ENCODE results near the gene ACOT11. TPM values are rescaled to one million over a fixed set of nuclear protein-coding genes. Genes with fewer than 3 reads are reported as not detected.
A peak's percentile ranks its signal among the peaks of the same experiment; 100 is the strongest.

ACOT11 gene
- total RNA-seq, 1 donor from 2014 or later, result 0.51 TPM

- Mint-ChIP-seq H3K36me3 (no peaks in the 10 kb centered on the region), H3K4me3 (peak overlapping the region; percentile 19), H3K27ac (peak overlapping the region; percentile 91), H3K9me3 (no peaks in the 10 kb centered on the region), H3K27me3 (ENCODE audit: insufficient read depth, low read depth) (peaks cover 2% of the 10 kb centered on the region), H3K4me1 (peaks cover 54% of the 10 kb centered on the region)
- Histone ChIP-seq H3K9ac (no peak overlapping the region), H3K4me2 (no peak overlapping the region), H3K4me3 (no peak overlapping the region), H3K4me1 (peaks cover 24% of the 10 kb centered on the region), H3K27me3 (no peaks in the 10 kb centered on the region), H3K79me2 (ENCODE audit: low read depth) (no peaks in the 10 kb centered on the region), H3K9me3 (ENCODE audit: low read depth) (no peaks in the 10 kb centered on the region), H4K20me1 (ENCODE audit: low read depth) (no peaks in the 10 kb centered on the region), H2AFZ (replicated peaks) (no peak overlapping the region), H3K36me3 (no peaks in the 10 kb centered on the region), H3K27ac (no peak overlapping the region), H3F3A (ENCODE audit: low read depth) (peaks cover 14% of the 10 kb centered on the region)
- DNase-seq (ENCODE audit: low spot score), result no peak
- no peak for TF ChIP-seq EZH2 (IDR thresholded peaks at IDR 0.05)
- TF ChIP-seq EZH2phosphoT487 (IDR thresholded peaks at IDR 0.05), result no peak
- TF ChIP-seq, protein P1, sequence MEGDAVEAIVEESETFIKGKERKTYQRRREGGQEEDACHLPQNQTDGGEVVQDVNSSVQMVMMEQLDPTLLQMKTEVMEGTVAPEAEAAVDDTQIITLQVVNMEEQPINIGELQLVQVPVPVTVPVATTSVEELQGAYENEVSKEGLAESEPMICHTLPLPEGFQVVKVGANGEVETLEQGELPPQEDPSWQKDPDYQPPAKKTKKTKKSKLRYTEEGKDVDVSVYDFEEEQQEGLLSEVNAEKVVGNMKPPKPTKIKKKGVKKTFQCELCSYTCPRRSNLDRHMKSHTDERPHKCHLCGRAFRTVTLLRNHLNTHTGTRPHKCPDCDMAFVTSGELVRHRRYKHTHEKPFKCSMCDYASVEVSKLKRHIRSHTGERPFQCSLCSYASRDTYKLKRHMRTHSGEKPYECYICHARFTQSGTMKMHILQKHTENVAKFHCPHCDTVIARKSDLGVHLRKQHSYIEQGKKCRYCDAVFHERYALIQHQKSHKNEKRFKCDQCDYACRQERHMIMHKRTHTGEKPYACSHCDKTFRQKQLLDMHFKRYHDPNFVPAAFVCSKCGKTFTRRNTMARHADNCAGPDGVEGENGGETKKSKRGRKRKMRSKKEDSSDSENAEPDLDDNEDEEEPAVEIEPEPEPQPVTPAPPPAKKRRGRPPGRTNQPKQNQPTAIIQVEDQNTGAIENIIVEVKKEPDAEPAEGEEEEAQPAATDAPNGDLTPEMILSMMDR (IDR thresholded peaks at IDR 0.05), result no peak
Measured at GRCh38 chr1:54572542-54572850, 24.5 kb downstream of the ACOT11 start.

GRCh38 chr1:54574158-54574778, 26.2 kb downstream of the ACOT11 start:
- no peak overlapping the region for H3K4me2 ChIP-seq
- peaks cover 28% of the 10 kb centered on the region for H3K4me1 ChIP-seq

DNA sequence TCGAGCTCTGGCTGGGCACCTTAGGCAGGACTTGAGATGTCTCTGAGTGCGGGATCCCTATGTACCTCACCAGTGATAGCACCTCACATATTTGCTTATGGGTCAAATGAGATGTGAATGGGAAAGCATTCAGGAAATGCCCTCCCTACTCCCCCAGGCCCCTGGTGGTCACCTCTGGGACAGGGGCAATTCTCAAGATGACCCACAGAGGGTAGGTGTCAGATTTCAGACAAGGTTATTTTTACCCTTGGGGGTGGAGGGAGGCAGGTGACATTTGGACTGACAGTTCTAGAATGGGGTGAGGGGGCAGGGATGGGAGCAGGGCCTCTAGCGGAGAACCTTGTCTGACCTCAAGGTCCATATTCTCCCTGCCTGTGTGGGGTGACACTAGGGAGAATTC, 27.1 kb downstream of the ACOT11 start:
- H3K4me1 Mint-ChIP-seq, result peaks cover 43% of the 10 kb centered on the region
- H3K4me1 ChIP-seq, result peaks cover 32% of the 10 kb centered on the region
- H3K27ac Mint-ChIP-seq, result no peak overlapping the region
- H3K36me3 ChIP-seq, result no peaks in the 10 kb centered on the region
- H3K9ac ChIP-seq, result no peak overlapping the region
- no peak overlapping the region for H3K4me2 ChIP-seq
- H3K4me3 Mint-ChIP-seq, result no peak overlapping the region
- no peak overlapping the region for H2AFZ ChIP-seq (replicated peaks)
- peaks cover 20% of the 10 kb centered on the region for H3F3A ChIP-seq (ENCODE audit: low read depth)
- H3K79me2 ChIP-seq (ENCODE audit: low read depth), result no peaks in the 10 kb centered on the region
- DNase-seq (ENCODE audit: low spot score), result no peak
- no peak overlapping the region for H3K4me3 ChIP-seq
- no peaks in the 10 kb centered on the region for H3K9me3 Mint-ChIP-seq
- H3K27ac ChIP-seq, result no peak overlapping the region
- H3K36me3 Mint-ChIP-seq, result no peaks in the 10 kb centered on the region
- no peaks in the 10 kb centered on the region for H4K20me1 ChIP-seq (ENCODE audit: low read depth)
- TF ChIP-seq EZH2phosphoT487 (IDR thresholded peaks at IDR 0.05), result no peak
- TF ChIP-seq, protein P1 (IDR thresholded peaks at IDR 0.05), result peak; percentile 29
- peaks cover 2% of the 10 kb centered on the region for H3K27me3 Mint-ChIP-seq (ENCODE audit: insufficient read depth, low read depth)
- H3K27me3 ChIP-seq, result no peaks in the 10 kb centered on the region
- no peaks in the 10 kb centered on the region for H3K9me3 ChIP-seq (ENCODE audit: low read depth)

More at GRCh38 chr1:54574158-54574778, 26.2 kb downstream of the ACOT11 start:
- Histone ChIP-seq H3K36me3 (no peaks in the 10 kb centered on the region), H3F3A (ENCODE audit: low read depth) (peaks cover 19% of the 10 kb centered on the region), H3K79me2 (ENCODE audit: low read depth) (no peaks in the 10 kb centered on the region), H4K20me1 (ENCODE audit: low read depth) (no peaks in the 10 kb centered on the region), H2AFZ (replicated peaks) (no peak overlapping the region), H3K4me3 (no peak overlapping the region), H3K9ac (no peak overlapping the region), H3K27ac (no peak overlapping the region), H3K9me3 (ENCODE audit: low read depth) (no peaks in the 10 kb centered on the region), H3K27me3 (no peaks in the 10 kb centered on the region)
- peaks cover 51% of the 10 kb centered on the region for H3K4me1 Mint-ChIP-seq
- TF ChIP-seq, protein P1 (IDR thresholded peaks at IDR 0.05), result no peak
- no peak for TF ChIP-seq EZH2 (IDR thresholded peaks at IDR 0.05)
- no peak for TF ChIP-seq EZH2phosphoT487 (IDR thresholded peaks at IDR 0.05)
- no peak overlapping the region for H3K27ac Mint-ChIP-seq
- H3K4me3 Mint-ChIP-seq, result no peak overlapping the region
- H3K9me3 Mint-ChIP-seq, result no peaks in the 10 kb centered on the region
- no peaks in the 10 kb centered on the region for H3K36me3 Mint-ChIP-seq
- H3K27me3 Mint-ChIP-seq (ENCODE audit: insufficient read depth, low read depth), result peaks cover 2% of the 10 kb centered on the region
- no peak for DNase-seq (ENCODE audit: low spot score)

Data from neural progenitor cell (in vitro differentiated cells).